Heart right ventricle (tissue), 16 donors: Measurements from ENCODE around the gene CPVL. TPM values are rescaled to one million over a fixed set of nuclear protein-coding genes. Genes with fewer than 3 reads are reported as not detected.

ENCODE experiments used
- ATAC-seq, 8 donors: fragments of 200-7000 bp; cut with Tn5 transposase; one replicate each; pipeline ENCODE4 v1.9.1; 2020; ENCODE audit warnings: mild to moderate bottlenecking in 8 of 8, moderate library complexity in 8 of 8, moderate number of reproducible peaks in 1 of 8
- DNase-seq, 2 donors: peaks; one replicate each; pipeline ENCODE4 v3.0.0-alpha.2; 2020
- H3K27ac ChIP-seq, 10 donors: fragments of 200-600 bp; sonication (generic) in 2 of 10; one replicate each; pipeline versions ENCODE4 v1.5.0 to v1.8.0; 2020 to 2022; ENCODE audit warnings: mild to moderate bottlenecking in 3 of 10
- H3K27me3 ChIP-seq, 7 donors: fragments of 200-600 bp; one replicate each; pipeline ENCODE4 v1.8.0; 2021 to 2022; ENCODE audit warnings: mild to moderate bottlenecking in 2 of 7
- H3K36me3 ChIP-seq, 9 donors: fragments of 200-600 bp; sonication (generic) in 1 of 9; one replicate each; pipeline versions ENCODE4 v1.5.0 to v1.8.0; 2020 to 2022; ENCODE audit warnings: mild to moderate bottlenecking in 2 of 9
- H3K4me1 ChIP-seq, 9 donors: fragments of 200-600 bp; sonication (generic) in 1 of 9; one replicate each; pipeline versions ENCODE4 v1.5.0 to v1.8.0; 2020 to 2022; ENCODE audit warnings: mild to moderate bottlenecking in 4 of 9
- H3K4me3 ChIP-seq, 10 donors: fragments of 200-600 bp; sonication (generic) in 2 of 10; one replicate each; pipeline versions ENCODE4 v1.5.0 to v1.8.0; 2020 to 2022; ENCODE audit warnings: mild to moderate bottlenecking in 7 of 10, moderate library complexity in 2 of 10
- H3K9me3 ChIP-seq, 11 donors: fragments of 200-600 bp in 10 of 11; sonication (generic) in 2 of 11; one replicate each; pipeline versions ENCODE4 v1.5.0 to v1.8.0; 2013 to 2022; ENCODE audit warnings: mild to moderate bottlenecking in 2 of 11, control low read depth in 1 of 11, moderate library complexity in 1 of 11
- WGBS, 2 donors: extraction: QIAGEN DNeasy Blood & Tissue Kit; methylation state at CpG; one replicate each; pipeline ENCODE4 v1.1.7; 2013; ENCODE audit warnings: inconsistent platforms in 1 of 2; 5-methylcytosine and 5-hydroxymethylcytosine counted together
- intact Hi-C, 10 donors: fragments of 100-400 bp; cut with DNase I; formaldehyde crosslinking; loops; one replicate each; pipeline versions ENCODE4 v1.11.1 to v1.14.2; 2022
- polyA plus RNA-seq, 2 donors: library from polyadenylated mRNA; stranded (reverse); fragments of 200-250 nt; gene quantifications; one replicate each; pipeline ENCODE4 v1.2.3, GENCODE V29; 2013
- total RNA-seq, 10 donors: library from RNA; stranded (reverse); fragmentation: NEBNext Ultra II Directional in 3 of 10; extraction: Animal tissue kit (Norgen Biotek cat#: 25700) in 3 of 10; gene quantifications; one replicate each; pipeline versions ENCODE4 v1.2.1 to v1.2.4, GENCODE V29; 2021 to 2023
- TF ChIP-seq, protein P1 (sequence below), 9 donors: fragments of 200-600 bp; sonication (generic) in 2 of 9; IDR thresholded peaks; one replicate each; pipeline versions ENCODE4 v1.5.0 to v1.8.0; 2021 to 2022; ENCODE audit warnings: antibody characterized with exemption in 9 of 9, mild to moderate bottlenecking in 5 of 9, moderate library complexity in 1 of 9
- donor health status: Arrhythmogenic right ventricular cardiomyopathy.
- donor health status: ischemic (EF 13 %, LVEDD 7.1; RV severe dilation, severe dysfunction).
- donor health status: healthy with polysubstance abuse.
- donor health status: DM: no; HTN: yes; CAD: no.
- donor health status: DM: no; HTN: no; CAD: no.
- donor health status: ischemic (EF 25% LVEDD 6.9; RV normal size, moderate dysfunction).
- donor health status: ischemic (EF 25% LVEDD 5.7; RV mildly dilated, moderate dysfunction).
- donor health status: healthy.
- donor health status: DM: yes; HTN: yes; CAD: no.
- donor health status: Ischemic cardiomyopathy.
- donor health status: ischemic (EF 35%, LVEDD 5.7; RV mildly dilated, moderate dysfunction).
- donor health status: nonischemic (EF 11% LVEDD 7.7; RV severe dilation, severe dysfunction).
- donor health status: DM: yes; HTN: yes; CAD: no.
- donor health status: PGD.
- donor health status: ischemic (EF 29% LVEDD 5.4; RV normal size, mild dysfunction).
- donor health status: nonischemic (EF 23%, LVEDD 6.1; RV moderate dilation, normal function).

CPVL gene
- total and polyA plus RNA-seq, 12 donors, result 49.4 to 215 (median 93.0) TPM

DNA sequence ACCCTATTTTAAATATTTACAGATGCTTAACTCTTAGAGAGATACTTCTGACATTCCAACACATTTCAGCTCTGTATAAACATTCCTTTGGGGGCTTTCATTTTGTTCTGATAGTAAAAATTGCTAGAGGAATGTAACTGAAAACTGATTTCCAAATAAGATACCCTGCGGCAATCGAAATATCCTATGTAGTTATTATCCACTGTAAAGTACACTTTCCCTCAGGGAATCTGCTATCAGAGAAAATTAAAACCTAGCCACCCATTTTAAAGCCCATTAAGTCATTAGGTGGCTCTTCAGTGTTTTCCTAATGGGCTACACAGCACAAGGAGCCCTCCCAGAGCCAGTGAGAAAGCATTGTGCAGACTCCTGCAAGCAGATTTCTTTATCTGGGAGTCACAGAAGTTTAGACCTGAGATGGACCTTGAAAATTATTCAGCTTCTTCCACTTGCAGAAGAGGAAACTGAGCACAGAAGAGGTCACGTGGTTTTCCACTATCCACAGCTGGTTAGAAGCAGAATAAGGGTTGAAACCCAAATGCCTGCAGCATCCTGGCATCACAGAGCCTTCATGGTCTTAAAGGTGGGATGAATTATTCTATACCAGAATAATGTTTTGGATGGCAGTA, 12.6 kb upstream of the CPVL start:
- Histone ChIP-seq H3K36me3 (no peaks in the 10 kb centered on the region), H3K27ac (no peak overlapping the region), H3K9me3 (no peaks in the 10 kb centered on the region), H3K4me3 (no peak overlapping the region), H3K4me1 (peaks cover 0 to 25% (median 6%) of the 10 kb centered on the region in 9 donors), H3K27me3 (no peaks in the 10 kb centered on the region)
- 74 to 82% methylated on average over 3 of the region's 3 CpGs for WGBS, 2 donors
- TF ChIP-seq, protein P1, sequence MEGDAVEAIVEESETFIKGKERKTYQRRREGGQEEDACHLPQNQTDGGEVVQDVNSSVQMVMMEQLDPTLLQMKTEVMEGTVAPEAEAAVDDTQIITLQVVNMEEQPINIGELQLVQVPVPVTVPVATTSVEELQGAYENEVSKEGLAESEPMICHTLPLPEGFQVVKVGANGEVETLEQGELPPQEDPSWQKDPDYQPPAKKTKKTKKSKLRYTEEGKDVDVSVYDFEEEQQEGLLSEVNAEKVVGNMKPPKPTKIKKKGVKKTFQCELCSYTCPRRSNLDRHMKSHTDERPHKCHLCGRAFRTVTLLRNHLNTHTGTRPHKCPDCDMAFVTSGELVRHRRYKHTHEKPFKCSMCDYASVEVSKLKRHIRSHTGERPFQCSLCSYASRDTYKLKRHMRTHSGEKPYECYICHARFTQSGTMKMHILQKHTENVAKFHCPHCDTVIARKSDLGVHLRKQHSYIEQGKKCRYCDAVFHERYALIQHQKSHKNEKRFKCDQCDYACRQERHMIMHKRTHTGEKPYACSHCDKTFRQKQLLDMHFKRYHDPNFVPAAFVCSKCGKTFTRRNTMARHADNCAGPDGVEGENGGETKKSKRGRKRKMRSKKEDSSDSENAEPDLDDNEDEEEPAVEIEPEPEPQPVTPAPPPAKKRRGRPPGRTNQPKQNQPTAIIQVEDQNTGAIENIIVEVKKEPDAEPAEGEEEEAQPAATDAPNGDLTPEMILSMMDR (IDR thresholded peaks at IDR 0.05), result no peak
- DNase-seq, result no peak
- intact Hi-C loops, result no loop called here
- ATAC-seq, result no peak

DNA sequence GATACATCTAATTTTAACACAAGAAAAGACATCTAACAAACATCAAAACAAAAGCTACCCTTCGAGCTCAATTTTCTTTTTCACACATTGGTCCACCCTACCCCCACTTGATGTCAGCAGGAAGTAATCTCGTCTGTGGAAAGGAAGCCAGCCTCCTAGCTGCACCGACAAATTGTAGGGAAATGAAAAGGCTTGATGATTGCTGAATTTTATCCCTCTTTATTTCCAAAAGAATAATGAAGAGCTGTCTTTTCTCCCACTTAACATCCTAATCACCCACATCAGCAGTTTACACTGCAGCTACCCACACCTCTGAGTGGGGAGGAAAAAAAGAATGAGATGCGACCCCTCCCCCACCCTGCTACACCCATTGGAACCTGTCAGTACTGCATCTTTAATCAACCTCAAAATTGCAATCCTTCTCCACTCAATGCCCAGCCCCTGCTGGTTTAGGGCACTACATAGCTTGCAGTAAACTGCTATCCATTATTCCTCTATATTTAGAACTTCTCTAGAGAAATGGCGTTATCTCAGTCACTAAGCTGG, 10.6 kb upstream of the CPVL start:
- ATAC-seq (peak in 6 of 8 donors; percentile 32 to 76 (median 34)), DNase-seq (no peak)
- Histone ChIP-seq H3K27ac (peak overlapping the region in 4 of 10 donors; percentile 51 to 75 (median 56)), H3K4me1 (peaks cover 0 to 25% (median 6%) of the 10 kb centered on the region in 9 donors), H3K9me3 (no peaks in the 10 kb centered on the region), H3K36me3 (no peaks in the 10 kb centered on the region), H3K27me3 (no peaks in the 10 kb centered on the region), H3K4me3 (peak overlapping the region in 1 of 10 donors; percentile 5)
- TF ChIP-seq, protein P1 (IDR thresholded peaks at IDR 0.05), result peak in 2 of 9 donors; percentile 9 to 13
- 16 to 22% methylated on average over 5 of the region's 5 CpGs for WGBS, 2 donors
- intact Hi-C loops, result no loop called here

DNA sequence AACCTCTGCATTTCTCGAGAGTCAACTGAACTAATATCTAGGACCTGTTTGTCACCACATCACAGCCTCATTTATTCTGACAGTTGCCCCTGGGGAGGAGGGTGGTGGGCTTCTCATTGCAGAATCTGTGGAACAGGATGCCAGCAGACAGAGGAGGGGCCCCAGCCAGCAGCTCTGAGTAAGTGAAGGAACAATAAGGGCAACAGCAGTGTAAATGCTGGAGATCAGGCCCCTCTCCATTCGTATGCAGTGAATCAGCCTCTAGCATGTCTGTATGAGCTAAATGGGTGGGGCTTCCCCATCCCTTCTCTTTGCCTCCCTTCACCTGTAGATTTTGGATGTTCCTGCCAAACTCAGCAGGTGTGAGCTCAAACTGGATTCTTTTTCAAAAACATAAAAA, 7.7 kb upstream of the CPVL start:
- Histone ChIP-seq H3K36me3 (no peaks in the 10 kb centered on the region), H3K27me3 (no peaks in the 10 kb centered on the region), H3K9me3 (no peaks in the 10 kb centered on the region), H3K4me3 (no peak overlapping the region), H3K4me1 (peaks cover 0 to 31% (median 6%) of the 10 kb centered on the region in 9 donors), H3K27ac (no peak overlapping the region)
- DNase-seq, result no peak
- TF ChIP-seq, protein P1 (IDR thresholded peaks at IDR 0.05), result no peak
- no peak for ATAC-seq
- intact Hi-C loops, result no loop called here
- 91 to 94% methylated on average over 2 of the region's 2 CpGs for WGBS, 2 donors

DNA sequence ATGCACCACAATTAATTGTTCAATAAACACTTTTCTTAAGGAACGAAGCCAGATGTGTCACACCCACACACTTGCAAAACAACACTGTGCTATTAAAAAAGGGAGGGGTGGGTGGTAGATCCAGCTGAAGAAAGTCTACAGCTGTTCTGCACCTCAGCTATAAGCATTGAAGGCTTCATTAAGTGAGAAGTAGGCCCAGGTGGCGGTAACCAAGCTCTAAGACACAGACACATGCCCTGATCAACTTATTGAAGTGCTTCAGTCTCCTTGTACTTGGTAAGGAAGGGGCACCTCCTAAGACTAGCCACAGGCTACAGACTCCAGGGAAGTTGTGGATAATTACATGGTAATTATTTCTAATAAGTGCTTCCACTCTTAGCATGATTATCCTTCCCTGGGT, 4.5 kb upstream of the CPVL start:
- TF ChIP-seq, protein P1 (IDR thresholded peaks at IDR 0.05), result no peak
- 86% methylated on average over 2 of the region's 2 CpGs for WGBS, 2 donors
- H3K36me3 ChIP-seq, result no peaks in the 10 kb centered on the region
- ATAC-seq (no peak), DNase-seq (no peak)
- no peak overlapping the region for H3K4me3 ChIP-seq
- intact Hi-C loops, result no loop called here
- H3K27ac ChIP-seq, result peak overlapping the region in 1 of 10 donors; percentile 3
- peaks cover 0 to 19% (median 10%) of the 10 kb centered on the region in 7 donors for H3K27me3 ChIP-seq
- no peaks in the 10 kb centered on the region for H3K9me3 ChIP-seq
- peaks cover 0 to 23% (median 10%) of the 10 kb centered on the region in 9 donors for H3K4me1 ChIP-seq
